Measurements from ENCODE around the gene NLK.

DNA sequence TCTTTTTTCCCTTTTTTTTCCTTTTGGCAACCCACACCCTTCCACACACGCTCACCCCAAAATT lies at the start of gene NLK:
- TF ChIP-seq, protein P1, sequence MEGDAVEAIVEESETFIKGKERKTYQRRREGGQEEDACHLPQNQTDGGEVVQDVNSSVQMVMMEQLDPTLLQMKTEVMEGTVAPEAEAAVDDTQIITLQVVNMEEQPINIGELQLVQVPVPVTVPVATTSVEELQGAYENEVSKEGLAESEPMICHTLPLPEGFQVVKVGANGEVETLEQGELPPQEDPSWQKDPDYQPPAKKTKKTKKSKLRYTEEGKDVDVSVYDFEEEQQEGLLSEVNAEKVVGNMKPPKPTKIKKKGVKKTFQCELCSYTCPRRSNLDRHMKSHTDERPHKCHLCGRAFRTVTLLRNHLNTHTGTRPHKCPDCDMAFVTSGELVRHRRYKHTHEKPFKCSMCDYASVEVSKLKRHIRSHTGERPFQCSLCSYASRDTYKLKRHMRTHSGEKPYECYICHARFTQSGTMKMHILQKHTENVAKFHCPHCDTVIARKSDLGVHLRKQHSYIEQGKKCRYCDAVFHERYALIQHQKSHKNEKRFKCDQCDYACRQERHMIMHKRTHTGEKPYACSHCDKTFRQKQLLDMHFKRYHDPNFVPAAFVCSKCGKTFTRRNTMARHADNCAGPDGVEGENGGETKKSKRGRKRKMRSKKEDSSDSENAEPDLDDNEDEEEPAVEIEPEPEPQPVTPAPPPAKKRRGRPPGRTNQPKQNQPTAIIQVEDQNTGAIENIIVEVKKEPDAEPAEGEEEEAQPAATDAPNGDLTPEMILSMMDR (conservative IDR thresholded peaks at IDR 0.05; ENCODE audit: low read length), result no peak
- no peak for TF ChIP-seq EZH2phosphoT487 (IDR thresholded peaks at IDR 0.05; ENCODE audit: borderline replicate concordance)

Measured in Loucy (cell line).